CD4-positive, alpha-beta T cell treated with Interferon gamma for 1 hour (primary cell): ENCODE data around the gene C18orf32.
A peak's percentile ranks its signal among the peaks of the same experiment; 100 is the strongest.
"Not testable (repeated sequence)": the region's sequence is repeated elsewhere in the genome, so short reads cannot be mapped to it uniquely, and the experiment has no call there.

Experiments used
- DNase-seq: peaks from one replicate; pipeline ENCODE4 v3.0.0-alpha.2; 2020

Gene C18orf32

DNA sequence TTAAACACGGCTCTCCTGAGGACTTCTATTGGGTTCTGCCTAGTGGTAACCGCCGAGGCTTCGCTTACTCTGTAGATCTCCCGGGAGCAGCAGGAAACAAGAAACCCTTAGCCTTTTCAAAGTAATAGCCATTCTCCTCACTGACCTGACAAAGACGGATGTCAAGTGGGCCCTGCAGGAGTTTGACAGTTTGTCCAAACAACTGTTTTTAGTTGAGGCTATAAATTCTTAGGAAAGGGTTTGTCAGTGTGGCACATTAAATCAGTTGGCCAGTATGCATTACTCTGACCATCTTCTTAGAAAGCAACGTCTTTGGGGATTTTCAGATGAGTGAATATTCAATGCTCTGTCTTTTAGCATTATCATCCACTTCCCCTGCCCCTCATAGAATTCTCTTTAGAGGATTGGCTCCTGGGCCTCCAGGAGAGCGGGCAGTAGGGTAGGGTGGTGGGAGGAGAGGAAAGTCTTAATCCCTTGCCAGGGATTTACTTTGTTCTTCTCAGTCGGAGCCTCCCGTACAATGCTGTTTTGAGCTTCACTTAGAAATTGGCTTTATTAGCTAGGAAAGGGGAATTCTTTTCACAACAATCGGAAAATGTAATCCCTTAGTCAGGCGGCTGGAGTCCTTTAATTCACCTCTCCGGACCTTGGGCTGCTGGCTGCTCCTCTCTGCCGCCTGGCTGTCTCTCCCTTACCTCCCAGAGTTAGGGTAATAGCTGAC lies 13.3 kb upstream of the C18orf32 start:
- no peak for DNase-seq

DNA sequence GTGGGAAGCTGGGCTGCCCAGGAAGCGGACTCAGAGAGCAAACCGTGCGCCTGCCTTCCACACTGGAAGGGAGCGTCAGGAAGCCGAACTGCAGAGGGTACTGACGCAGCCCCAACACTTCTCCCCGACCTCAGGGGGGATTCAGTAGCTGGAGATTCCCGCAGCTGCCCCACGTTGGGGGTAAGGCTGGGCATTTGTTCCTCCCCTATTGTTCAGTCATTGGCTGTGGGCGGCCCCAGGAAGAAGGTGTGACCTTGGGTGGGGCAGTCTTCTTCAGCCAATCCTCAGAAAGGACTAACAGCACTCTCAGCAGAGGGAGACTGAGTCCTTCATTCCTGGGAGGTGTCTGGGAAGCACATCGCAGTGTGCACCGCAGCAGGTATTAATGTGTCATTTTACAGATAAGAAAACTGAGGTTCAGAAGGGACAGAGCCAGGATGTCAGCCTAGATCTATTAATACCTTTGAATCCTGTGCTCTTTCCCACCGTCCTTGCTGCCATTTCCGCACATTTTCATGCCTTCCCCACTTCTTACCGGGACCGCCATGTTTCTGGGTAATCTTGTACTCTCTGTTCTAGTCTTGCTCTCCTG lies 12.1 kb upstream of the C18orf32 start:
- DNase-seq, result no peak

DNA sequence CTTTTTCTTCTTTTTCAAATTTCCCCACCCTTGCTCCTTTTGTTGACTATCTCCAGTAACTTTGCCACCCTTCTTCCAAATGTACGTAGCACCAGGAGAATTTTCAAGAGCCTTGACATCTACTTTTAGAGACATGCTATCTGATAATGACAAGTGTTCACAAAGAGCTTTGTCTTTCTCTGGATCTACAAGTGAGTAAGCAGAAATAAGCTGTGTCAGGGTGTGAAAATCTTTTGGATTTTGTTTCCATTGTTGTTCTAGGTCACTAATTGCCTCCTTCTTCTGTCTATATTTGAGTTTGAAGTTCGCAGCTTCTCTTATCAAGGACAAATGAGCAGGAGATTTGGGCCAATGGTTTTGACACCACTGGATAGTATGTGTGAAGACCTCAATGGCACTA lies 8.4 kb upstream of the C18orf32 start:
- no peak for DNase-seq

DNA sequence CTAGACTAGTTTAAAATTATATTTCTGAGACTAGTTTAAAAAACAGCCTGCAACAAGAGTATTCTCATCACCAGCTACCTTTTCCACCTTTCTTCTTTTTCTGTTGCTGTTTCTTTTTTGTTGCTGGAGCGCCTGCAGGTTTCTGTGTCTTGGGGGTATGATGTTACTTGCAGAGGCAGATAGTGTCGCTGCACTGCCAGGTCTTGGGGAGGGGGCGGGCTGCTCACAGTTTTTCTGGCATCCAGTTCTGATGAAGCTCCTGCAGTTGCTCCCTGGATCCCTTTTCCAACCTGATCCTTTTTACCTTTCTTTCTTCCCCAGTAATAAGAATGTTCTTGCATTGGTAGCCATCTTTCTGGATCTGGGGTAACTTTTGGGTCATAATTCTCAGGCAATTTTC lies 8.0 kb upstream of the C18orf32 start:
- DNase-seq, result no peak

DNA sequence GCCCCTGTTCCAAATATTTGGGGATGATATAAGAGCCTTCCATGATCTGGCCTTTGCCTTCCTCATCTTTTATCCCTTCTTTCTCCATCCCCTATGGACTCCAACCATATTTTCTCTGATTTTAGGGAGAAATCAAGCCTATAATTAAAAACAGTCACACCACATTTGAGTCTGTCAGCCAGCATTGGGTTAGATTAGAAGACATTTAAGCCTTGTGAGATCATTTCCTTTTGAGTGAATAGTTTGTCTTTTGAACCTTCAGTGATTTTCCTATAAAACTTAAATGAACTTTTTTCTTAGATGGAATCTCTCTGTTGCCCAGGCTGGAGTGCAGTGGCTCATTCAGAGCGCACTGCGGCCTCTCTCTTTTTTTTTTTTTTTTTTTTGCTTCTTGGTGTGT lies 7.6 kb upstream of the C18orf32 start:
- no peak for DNase-seq

DNA sequence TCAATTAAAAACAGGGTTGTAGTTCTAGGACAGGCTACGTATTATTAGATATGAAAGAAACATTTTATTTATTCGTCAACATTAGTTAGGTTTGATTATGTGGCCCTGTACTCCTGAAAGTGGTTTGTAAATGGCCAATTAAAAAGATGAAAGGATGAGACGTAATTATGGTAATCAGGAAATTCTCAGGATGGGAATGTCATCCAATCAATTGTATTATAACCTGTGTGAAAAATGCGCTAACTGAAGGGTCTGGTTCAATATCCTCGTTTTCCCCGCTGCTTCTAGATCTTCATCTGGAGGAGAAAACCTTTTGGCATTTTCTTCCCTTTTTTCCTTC lies 5.6 kb upstream of the C18orf32 start:
- no peak for DNase-seq

DNA sequence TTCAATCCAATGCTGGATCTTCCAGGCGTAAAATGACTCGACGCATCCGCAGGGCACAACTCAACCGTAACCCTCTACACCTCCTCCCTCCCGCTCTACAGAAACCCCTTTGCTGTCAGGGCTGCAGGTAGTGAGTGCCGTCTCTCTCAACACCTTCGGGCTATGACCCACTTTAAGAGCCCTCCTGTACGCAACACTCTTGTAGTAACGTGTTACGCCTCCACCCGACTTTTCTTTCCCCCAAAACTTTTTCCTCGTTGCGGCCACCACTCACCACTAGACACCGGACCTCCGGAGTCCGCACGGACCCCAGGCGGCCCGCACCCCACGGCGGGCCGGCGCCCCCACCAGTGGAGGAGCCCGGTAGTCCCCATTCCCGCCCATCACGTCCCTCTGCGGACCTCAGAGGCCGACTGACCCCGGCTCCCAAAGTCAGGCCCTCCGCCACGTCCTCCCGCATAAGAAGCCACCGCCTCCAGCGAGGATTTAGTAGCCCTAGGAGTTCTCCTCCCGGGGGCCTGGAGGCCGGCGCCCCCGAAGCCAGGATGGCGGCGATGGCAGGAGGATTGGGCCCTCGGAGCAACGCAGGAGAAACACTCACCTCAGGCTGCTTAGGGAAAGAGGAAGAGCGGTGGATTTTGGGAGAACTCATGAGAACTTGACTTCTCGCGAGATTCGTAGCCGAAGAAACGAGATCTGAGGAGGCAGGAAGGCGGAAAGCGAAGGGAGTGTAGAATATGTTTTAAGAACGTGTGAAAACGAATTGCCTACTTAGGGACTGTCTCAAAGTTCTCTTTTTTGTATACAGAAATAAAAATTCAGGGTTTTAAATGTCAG lies 5.0 kb upstream of the C18orf32 start, which contains the start of gene RPL17:
RPL17 (minus strand) TSS at position 609 of the 837 bp plus-strand sequence.
- DNase-seq, result peak; percentile 91

DNA sequence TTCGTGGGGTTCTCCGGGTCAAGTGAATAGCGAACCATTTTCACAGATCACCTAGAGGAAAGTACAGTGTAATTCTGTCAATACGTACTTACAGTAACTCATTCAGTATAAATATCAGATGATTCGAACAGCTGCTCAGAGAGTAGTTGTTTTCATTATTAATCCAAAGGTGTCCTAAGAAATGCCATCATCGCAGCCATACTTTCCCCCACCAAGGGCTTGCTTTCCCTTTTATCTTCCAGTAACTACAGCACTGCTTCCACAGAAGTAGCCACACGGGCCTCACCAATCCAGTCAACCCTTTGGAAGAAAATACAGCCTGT lies 4.5 kb upstream of the C18orf32 start:
- no peak for DNase-seq

DNA sequence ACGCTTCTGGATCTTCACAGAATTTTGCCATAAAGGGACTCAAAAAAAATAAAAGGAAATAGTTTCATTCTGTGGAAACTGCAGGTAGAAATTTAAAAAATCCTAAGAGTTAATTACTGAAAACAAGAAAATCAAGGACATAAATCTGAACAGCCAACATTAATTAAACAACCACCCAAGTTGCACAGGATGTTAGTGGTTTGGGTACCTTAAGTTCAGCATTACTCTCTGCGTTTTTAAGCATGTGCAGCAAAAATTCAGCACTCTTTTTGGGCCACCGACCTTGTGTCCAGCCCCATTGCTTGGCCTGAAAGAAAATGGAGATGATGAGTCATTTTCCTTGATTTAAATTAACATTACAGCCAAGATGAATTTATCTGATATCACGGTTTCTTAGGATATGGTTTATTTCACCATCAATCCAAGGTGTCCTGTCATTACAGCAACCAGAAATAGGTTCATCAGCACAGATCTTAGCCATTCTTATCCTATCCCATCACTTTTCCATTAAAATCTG lies 3.3 kb upstream of the C18orf32 start:
- DNase-seq, result no peak

DNA sequence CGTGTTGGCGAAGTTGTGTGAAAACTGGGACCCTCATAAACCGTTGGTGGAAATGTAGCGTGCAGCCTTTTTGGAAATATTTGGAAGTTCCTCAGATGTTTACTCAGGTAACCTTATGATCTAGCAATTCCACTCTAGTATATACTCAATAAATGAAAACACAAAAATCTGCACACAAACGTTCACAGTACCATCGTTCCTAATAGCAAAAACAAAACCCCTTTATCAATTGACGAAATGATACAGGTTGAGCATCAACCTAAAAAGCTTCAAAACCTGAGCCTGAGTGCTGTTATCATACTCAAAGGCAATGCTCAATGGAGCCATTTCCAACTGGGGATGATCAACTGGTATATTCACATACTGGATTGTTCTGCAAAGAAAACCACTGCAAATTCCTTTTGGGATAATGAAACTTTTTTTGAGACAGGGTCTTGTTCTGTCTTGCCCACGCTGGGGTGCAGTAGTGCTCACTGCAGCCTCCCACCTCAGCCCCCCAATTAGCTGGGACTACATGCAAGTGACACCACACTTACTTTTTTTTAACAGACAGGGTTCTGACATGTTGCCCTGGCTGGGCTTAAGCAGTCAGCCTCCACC lies 777 bp upstream of the C18orf32 start:
- DNase-seq, result no peak

DNA sequence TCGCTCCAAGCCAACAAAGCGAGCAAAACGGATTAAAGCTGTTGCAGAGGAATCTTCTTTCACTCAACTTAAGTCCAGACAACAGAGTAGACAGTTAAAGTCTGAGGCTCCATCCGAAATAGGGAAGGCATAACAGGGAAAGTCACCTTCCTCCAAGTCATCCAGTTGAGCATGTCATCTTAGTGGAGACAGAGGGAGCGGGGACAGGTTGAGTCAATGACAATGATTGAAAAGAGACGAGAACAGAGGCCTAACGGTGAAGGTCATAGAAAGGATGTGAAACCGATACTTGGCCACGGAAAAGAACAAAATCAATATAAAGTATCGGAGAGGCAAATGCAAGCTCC lies 455 bp downstream of the C18orf32 start:
- no peak for DNase-seq

DNA sequence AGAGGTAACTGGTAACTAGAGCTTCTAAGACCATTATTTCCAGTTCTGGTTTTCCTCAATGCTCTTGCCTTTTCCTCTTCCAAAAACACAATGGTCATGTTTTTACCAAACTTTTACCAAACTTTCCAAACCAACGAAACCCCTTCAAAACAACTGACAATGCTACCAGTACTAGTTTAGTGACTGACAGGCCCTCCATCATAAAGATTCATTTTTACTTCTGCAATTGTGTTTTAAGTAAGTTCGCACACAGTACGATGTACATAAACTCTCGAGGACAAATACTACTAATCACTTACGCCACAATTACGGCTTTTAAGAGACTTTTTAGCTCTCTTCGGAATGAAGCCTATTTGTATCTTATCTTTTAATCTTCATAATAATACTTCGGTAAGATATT lies 900 bp downstream of the C18orf32 start:
- DNase-seq, result no peak

DNA sequence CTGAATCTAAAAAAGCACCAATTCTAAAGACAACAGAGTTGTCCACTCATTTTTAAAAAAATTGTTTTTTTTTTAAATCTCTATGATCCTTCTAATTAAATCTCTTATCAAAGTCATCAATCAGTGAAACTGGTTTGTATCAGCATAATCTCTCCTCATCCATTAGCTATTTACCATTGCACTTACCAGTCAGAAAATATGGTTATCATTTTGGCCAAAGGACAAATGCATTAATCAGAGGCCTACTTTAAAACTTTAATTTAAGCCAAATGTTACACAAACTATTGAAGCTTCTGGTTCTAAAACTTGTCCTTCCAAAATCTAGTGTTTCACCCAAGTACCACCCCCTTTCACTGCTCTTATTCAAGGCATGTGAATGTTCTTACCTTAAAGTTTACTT lies 3.8 kb downstream of the C18orf32 start:
- no peak for DNase-seq

DNA sequence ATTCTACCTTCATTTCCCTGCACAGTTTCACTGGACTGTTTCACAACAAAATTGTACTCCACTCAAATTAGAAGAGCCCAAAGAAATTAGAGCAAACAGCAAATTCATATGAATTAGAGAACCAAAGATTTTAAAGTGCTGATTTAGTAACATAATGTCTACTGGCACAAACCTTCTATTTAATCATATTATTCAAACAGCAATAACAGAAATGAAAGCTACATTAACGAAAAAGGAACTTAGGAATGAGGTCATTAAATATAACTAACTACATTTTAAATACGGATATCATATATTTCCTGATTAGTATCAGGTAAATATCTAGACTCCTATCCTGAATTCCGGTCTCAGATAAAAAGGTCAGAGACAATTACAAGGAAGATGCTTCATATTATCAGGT lies 5.1 kb downstream of the C18orf32 start:
- no peak for DNase-seq

DNA sequence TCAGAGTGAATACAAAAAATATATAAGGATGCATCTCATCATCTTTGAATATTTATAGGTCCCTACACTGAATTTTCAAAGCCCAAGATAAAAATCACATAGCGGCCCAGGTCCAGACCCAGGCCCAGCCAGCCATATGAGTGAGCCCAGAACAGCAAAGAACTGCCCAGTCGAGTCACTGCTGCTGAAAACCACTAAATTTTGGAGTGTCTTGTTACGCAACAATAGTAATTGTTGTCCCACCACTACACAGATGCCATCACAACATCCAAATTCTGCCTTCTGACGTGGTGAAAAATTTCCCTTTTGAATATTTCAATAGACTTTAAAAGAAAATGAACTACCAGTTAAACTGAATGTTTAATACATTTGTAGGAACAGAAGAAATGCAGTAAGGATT lies 5.7 kb downstream of the C18orf32 start:
- DNase-seq, result no peak

DNA sequence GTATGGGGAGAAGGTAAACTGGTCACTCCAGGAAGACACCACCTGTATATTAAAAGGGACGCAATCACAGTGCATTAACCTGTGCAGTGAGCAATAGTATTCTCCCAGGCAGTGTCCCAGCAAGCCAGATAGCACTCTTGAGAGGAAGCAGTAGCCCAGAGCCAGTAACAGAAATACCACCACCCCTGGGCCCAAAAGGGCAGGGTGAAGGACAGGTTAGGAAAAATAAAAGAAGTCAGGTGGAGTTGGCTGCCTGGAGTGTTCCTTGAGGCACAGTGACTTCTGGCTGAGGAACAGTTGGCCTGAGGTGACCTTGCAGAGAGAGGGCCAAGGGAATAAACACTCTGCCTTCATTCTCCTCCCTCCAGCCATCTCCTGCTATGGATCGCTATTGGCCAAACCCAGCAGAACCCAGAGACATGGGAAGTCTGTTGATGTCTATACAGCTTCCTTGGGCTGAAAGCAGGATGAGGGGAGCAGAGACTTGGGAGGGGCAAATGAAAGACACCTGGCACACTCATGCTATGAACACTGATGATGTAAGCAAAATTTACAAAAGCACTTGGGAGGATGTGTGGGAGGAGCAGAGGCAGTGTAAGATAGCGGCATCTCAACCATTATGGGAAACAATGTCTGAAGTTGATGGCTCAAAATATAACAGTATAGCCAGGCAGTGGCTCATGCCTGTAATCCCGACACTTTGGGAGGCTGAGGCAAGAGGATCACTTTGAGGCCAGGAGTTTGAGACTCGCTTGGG lies 7.5 kb downstream of the C18orf32 start:
- no peak for DNase-seq

DNA sequence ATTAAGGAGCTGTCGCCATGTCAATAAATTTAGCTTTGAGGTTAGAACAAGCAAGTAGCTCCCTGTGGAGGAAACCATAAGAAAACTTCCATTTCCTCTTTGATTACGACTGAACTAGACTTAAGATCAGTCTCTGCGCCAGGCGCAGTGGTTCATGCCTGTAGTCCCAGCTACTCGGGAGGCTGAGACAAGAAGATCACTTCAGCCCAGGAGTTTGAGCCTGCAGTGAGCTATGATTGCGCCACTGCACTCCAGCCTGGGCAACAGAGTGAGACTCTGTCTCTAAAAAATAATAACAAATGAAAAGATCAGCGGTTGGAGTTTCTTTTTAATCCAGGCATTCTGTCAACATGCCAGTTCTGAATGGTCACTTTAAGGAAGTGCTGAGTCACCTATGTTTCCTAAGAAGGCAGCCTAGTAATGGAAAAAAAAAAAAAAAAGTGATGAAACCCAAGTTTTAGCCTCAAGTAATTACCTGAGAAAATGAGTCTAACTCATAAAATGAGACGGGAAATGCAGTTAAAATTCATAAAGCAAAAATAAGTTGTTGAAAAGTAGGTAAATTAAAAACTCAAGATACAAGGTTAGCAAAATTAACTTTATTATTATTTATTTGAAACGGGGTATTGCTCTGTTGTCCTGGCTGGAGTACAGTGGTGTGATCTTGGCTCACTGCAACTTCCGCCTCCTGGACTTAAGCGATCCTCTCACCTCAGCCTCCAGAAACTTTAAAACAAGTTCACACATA lies 10.2 kb downstream of the C18orf32 start:
- DNase-seq, result no peak

DNA sequence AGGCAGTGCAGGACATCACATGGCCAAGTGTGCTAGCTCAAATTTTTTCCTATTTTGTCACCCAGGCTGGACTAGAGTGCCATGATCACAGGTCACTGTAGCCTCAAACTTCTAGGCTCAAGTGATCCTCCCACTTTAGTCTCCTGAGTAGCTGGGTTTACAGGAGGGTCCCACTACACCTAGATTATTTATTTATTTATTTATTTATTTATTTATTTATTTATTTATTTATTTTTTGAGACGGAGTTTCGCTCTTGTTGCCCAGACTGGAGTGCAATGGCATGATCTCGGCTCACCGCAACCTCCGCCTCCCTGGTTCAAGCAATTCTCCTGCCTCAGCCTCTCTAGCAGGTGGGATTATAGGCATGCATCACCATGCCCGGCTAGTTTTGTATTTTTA lies 12.1 kb downstream of the C18orf32 start:
- DNase-seq, result not testable (repeated sequence)

DNA sequence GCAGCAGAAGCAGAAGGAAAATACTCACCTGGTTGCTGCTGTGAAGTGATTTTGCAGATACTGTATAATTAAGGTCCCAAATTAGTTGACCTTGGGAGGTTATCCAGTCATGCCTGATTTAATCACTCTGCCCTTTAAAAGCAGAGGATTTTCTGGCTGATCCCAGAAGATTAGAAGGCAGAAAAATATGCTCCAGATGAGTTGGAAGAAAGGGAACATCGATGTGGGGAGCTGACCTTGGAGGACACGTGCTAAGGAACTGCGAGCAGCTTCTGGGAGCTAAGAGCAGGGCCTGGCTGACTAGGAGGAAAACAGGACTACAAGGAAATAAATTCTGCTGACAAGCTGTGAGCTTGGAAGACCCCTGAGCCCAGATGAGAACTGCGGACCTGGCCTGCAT lies 13.3 kb downstream of the C18orf32 start:
- DNase-seq, result no peak

DNA sequence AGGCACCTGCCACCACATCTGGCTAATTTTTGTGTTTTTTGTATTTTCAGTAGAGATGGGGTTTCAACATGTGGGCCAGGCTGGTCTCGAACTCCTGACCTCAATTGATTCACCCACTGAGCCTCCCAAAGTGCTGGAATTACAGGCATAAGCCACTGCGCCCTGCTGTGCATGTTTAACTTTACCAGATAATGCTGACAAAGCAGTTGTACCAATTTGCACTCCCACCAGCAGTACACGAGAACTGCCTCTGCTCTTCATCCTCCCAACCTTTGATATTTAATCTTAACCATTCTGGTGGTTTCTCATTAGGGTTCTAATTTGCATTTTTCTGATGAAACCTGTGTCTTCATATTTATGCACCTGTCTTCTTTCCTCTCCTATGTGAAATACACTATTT lies 14.6 kb downstream of the C18orf32 start:
- no peak for DNase-seq

DNA sequence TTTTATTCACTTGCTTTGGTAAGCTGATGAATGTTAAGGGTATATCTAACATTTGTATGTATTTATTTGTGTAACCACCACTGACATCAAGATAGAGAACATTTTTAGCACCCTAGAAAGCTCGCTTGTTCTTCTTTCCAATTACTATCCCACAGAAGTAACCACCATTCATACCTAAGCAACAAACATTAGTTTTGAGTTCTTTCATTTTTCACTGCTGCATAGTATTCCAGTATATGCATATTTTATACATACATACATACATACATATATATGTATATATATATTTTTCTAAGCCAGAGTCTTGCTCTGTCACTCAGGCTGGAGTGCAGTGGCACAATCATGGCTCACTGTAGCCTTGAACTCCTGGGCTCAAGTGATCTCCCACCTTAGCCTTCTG lies 15.5 kb downstream of the C18orf32 start:
- DNase-seq, result no peak

DNA sequence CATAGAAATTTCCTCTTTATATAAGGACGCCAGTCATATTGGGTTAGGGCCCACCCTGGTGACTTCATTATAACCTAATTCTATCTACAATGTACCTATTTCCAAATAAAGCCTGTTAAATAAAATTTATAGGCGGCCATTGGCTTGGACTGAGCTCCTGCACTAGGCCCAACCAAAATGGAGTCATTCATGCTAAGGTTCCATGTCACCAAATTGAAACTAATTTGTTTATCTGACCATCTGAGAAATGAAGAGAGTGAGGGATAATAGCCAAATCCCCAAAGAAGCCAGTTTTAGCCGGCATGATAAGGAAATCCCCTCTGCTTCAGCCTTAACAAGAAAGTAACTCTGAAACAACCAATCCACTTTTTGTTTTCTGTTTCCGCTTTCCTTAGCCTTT lies 19.4 kb downstream of the C18orf32 start:
- no peak for DNase-seq
